HG02763 (cell line): ENCODE data around the gene INHBA.

ENCODE experiments used
- ATAC-seq: cut with Tn5 transposase; IDR thresholded peaks from one replicate; pipeline ENCODE4 v1.9.1; 2021; ENCODE audit warnings: mild to moderate bottlenecking, moderate library complexity; ENCODE audit not compliant: unreplicated experiment

The INHBA gene

GRCh38 chr7:41689815-41690214 is 13.1 kb downstream of the INHBA start:
- no peak for ATAC-seq

- no peak for ATAC-seq
Observed at GRCh38 chr7:41688906-41689305, 14.0 kb downstream of the INHBA start.

GRCh38 chr7:41688012-41688625 is 14.8 kb downstream of the INHBA start:
- no peak for ATAC-seq

- ATAC-seq, result no peak
Observed at GRCh38 chr7:41685684-41686083, 17.2 kb downstream of the INHBA start.

- no peak for ATAC-seq
Observed at GRCh38 chr7:41682422-41682821, 20.5 kb downstream of the INHBA start.

GRCh38 chr7:41679566-41679965 is 23.3 kb downstream of the INHBA start:
- no peak for ATAC-seq

- no peak for ATAC-seq
Observed at GRCh38 chr7:41674505-41675023, 28.3 kb downstream of the INHBA start.

GRCh38 chr7:41661596-41661995 is 41.3 kb downstream of the INHBA start:
- ATAC-seq, result no peak

GRCh38 chr7:41659539-41659938 is 43.4 kb downstream of the INHBA start:
- ATAC-seq, result no peak

GRCh38 chr7:41656366-41656765 is 46.5 kb downstream of the INHBA start:
- ATAC-seq, result no peak

GRCh38 chr7:41655426-41655825 is 47.5 kb downstream of the INHBA start:
- ATAC-seq, result no peak

- no peak for ATAC-seq
Observed at GRCh38 chr7:41652267-41652666, 50.6 kb downstream of the INHBA start.

- ATAC-seq, result no peak
Observed at GRCh38 chr7:41648501-41648900, 54.4 kb downstream of the INHBA start.

GRCh38 chr7:41643616-41644015 is 59.3 kb downstream of the INHBA start:
- ATAC-seq, result no peak

GRCh38 chr7:41641665-41642014 is 61.2 kb downstream of the INHBA start:
- no peak for ATAC-seq

- no peak for ATAC-seq
Observed at GRCh38 chr7:41641011-41641664, 61.8 kb downstream of the INHBA start.

- no peak for ATAC-seq
Observed at GRCh38 chr7:41640487-41640886, 62.4 kb downstream of the INHBA start.

GRCh38 chr7:41637049-41637448 is 65.8 kb downstream of the INHBA start:
- ATAC-seq, result no peak
